Measurements from ENCODE around the gene SCAANT1. TPM values are rescaled to one million over a fixed set of nuclear protein-coding genes. Genes with fewer than 3 reads are reported as not detected.

SCAANT1 gene
- total RNA-seq, 4 donors from 2014 or later, result not detected

GRCh38 chr3:63896332-63897030 is 15.7 kb downstream of the SCAANT1 start:
- H3K27me3 ChIP-seq, result no peaks in the 10 kb centered on the region

GRCh38 chr3:63895422-63896189 is 16.6 kb downstream of the SCAANT1 start:
- H3K9me3 ChIP-seq, result no peaks in the 10 kb centered on the region
- peaks cover 0 to 6% (median 0%) of the 10 kb centered on the region in 3 donors for H3K36me3 ChIP-seq
- no peak overlapping the region for H3K4me3 ChIP-seq
- no peak overlapping the region for H3K27ac ChIP-seq
- no peaks in the 10 kb centered on the region for H3K27me3 ChIP-seq
- no peak for DNase-seq
- TF ChIP-seq POLR2A (IDR thresholded peaks at IDR 0.05), result no peak
- TF ChIP-seq CTCF (IDR thresholded peaks at IDR 0.05), result no peak
- peaks cover 0 to 10% (median 0%) of the 10 kb centered on the region in 4 donors for H3K4me1 ChIP-seq

More at GRCh38 chr3:63896332-63897030, 15.7 kb downstream of the SCAANT1 start:
- no peak for DNase-seq
- Histone ChIP-seq H3K36me3 (peaks cover 0 to 6% (median 0%) of the 10 kb centered on the region in 3 donors), H3K9me3 (no peaks in the 10 kb centered on the region), H3K27ac (no peak overlapping the region), H3K4me1 (peaks cover 0 to 10% (median 0%) of the 10 kb centered on the region in 4 donors), H3K4me3 (no peak overlapping the region)
- no peak for TF ChIP-seq CTCF (IDR thresholded peaks at IDR 0.05)
- no peak for TF ChIP-seq POLR2A (IDR thresholded peaks at IDR 0.05)

GRCh38 chr3:63892773-63893352 is 19.3 kb downstream of the SCAANT1 start:
- Histone ChIP-seq H3K27ac (no peak overlapping the region), H3K4me3 (no peak overlapping the region), H3K27me3 (no peaks in the 10 kb centered on the region), H3K4me1 (peaks cover 0 to 10% (median 0%) of the 10 kb centered on the region in 4 donors), H3K36me3 (no peaks in the 10 kb centered on the region), H3K9me3 (no peaks in the 10 kb centered on the region)
- TF ChIP-seq POLR2A (IDR thresholded peaks at IDR 0.05) (no peak), CTCF (IDR thresholded peaks at IDR 0.05) (no peak)
- no peak for DNase-seq

GRCh38 chr3:63891518-63891917 is 20.7 kb downstream of the SCAANT1 start:
- H3K27ac ChIP-seq, result no peak overlapping the region
- no peak for TF ChIP-seq POLR2A (IDR thresholded peaks at IDR 0.05)
- no peak for TF ChIP-seq CTCF (IDR thresholded peaks at IDR 0.05)

GRCh38 chr3:63886858-63887257 is 25.3 kb downstream of the SCAANT1 start:
- H3K36me3 ChIP-seq, result no peaks in the 10 kb centered on the region
- H3K9me3 ChIP-seq, result no peaks in the 10 kb centered on the region
- no peak for DNase-seq
- H3K27me3 ChIP-seq, result no peaks in the 10 kb centered on the region
- H3K4me1 ChIP-seq, result no peaks in the 10 kb centered on the region
- H3K4me3 ChIP-seq, result no peak overlapping the region
- H3K27ac ChIP-seq, result no peak overlapping the region
- TF ChIP-seq POLR2A (IDR thresholded peaks at IDR 0.05) (no peak), CTCF (IDR thresholded peaks at IDR 0.05) (no peak)

More at GRCh38 chr3:63891518-63891917, 20.7 kb downstream of the SCAANT1 start:
- Histone ChIP-seq H3K4me1 (peaks cover 0 to 7% (median 0%) of the 10 kb centered on the region in 4 donors), H3K27me3 (no peaks in the 10 kb centered on the region), H3K36me3 (no peaks in the 10 kb centered on the region), H3K9me3 (no peaks in the 10 kb centered on the region), H3K4me3 (no peak overlapping the region)
- no peak for DNase-seq
